HG03460 (cell line): ENCODE data around the gene RBM38.

Experiments
- ATAC-seq: cut with Tn5 transposase; IDR thresholded peaks from one replicate; pipeline ENCODE4 v1.9.1; 2021; ENCODE audit not compliant: unreplicated experiment

Gene RBM38

GRCh38 chr20:57389695-57390603 lies 1.2 kb upstream of the RBM38 start:
- ATAC-seq, result peak; percentile 16

GRCh38 chr20:57391439-57392301 lies 474 bp downstream of the RBM38 start:
- ATAC-seq, result peak; percentile 1

- ATAC-seq, result no peak
These were observed 1.5 kb downstream of the RBM38 start for GRCh38 chr20:57392512-57393271.

- ATAC-seq, result no peak
These were observed 2.3 kb downstream of the RBM38 start for GRCh38 chr20:57393321-57394120.

GRCh38 chr20:57394121-57395082 lies 3.2 kb downstream of the RBM38 start:
- ATAC-seq, result no peak

- no peak for ATAC-seq
These were observed 4.1 kb downstream of the RBM38 start for GRCh38 chr20:57395111-57395966.

GRCh38 chr20:57396212-57396983 lies 5.2 kb downstream of the RBM38 start:
- no peak for ATAC-seq

GRCh38 chr20:57396984-57397692 lies 5.9 kb downstream of the RBM38 start:
- no peak for ATAC-seq

- ATAC-seq, result peak; percentile 6
These were observed 6.5 kb downstream of the RBM38 start for GRCh38 chr20:57397693-57398108.

- ATAC-seq, result peak; percentile 54
These were observed 7.1 kb downstream of the RBM38 start for GRCh38 chr20:57398231-57398821.

- ATAC-seq, result no peak
These were observed 7.8 kb downstream of the RBM38 start for GRCh38 chr20:57398901-57399535.

- ATAC-seq, result peak; percentile 42
These were observed 8.5 kb downstream of the RBM38 start for GRCh38 chr20:57399587-57400155.

- no peak for ATAC-seq
These were observed 9.1 kb downstream of the RBM38 start for GRCh38 chr20:57400231-57400701.

- ATAC-seq, result peak; percentile 23
These were observed 9.8 kb downstream of the RBM38 start for GRCh38 chr20:57400821-57401564.

- no peak for ATAC-seq
These were observed 10.3 kb downstream of the RBM38 start for GRCh38 chr20:57401565-57401918.
